Caco-2 (cell line): ENCODE results near the gene ZFHX3. TPM values are rescaled to one million over a fixed set of nuclear protein-coding genes. Genes with fewer than 3 reads are reported as not detected.

Experiments
- BruUV-seq: library from RNA; stranded (reverse); fragments of 400-500 nt; replicated peaks from 2 replicates; lab custom pipeline; 2021; lab: Mats Ljungman, UMichigan
- CTCF ChIA-PET: fragments of 300-600 bp; sonication (Branson Sonifier 250); formaldehyde crosslinking; loops from one replicate; lab custom pipeline; 2022; ENCODE audit warnings: antibody characterized with exemption; lab: Charles Lee
- POLR2A ChIA-PET: fragments of 300-600 bp; sonication (Branson Sonifier 250); formaldehyde crosslinking; loops from one replicate; lab custom pipeline; 2022; ENCODE audit warnings: antibody characterized with exemption; lab: Charles Lee
- DNase-seq, 2 experiments: peaks; one replicate each; pipeline versions ENCODE4 v3.0.0 to v3.0.0-alpha.2; 2020 to 2022
- H3K27me3 ChIP-seq: replicated peaks from 2 replicates; pipeline ENCODE4 v1.6.0; 2011; ENCODE audit warnings: low read length; ENCODE audit not compliant: control insufficient read depth, insufficient read depth
- H3K36me3 ChIP-seq: 2 replicates; pipeline ENCODE4 v1.5.1; 2011; ENCODE audit warnings: low read length; ENCODE audit not compliant: control insufficient read depth, insufficient read depth
- H3K4me1 ChIP-seq: fragments of 250-450 bp; sonication (Bioruptor Pico); 2 replicates; pipeline ENCODE4 v1.5.1; 2020; ENCODE audit warnings: mild to moderate bottlenecking
- H3K4me3 ChIP-seq: 2 replicates; pipeline ENCODE4 v1.5.1; 2011; ENCODE audit warnings: low read depth, mild to moderate bottlenecking, control low read depth, low read length
- H3K9me3 ChIP-seq: fragments of 250-450 bp; sonication (Bioruptor Pico); 2 replicates; pipeline ENCODE4 v1.5.1; 2020; ENCODE audit warnings: mild to moderate bottlenecking, moderate library complexity
- H3K27ac Mint-ChIP-seq: one replicate; pipeline ENCODE4 v1.8.0; 2022; ENCODE audit warnings: mixed read lengths; ENCODE audit not compliant: unreplicated experiment
- H3K27me3 Mint-ChIP-seq: one replicate; pipeline ENCODE4 v1.8.0; 2022; ENCODE audit warnings: mixed read lengths; ENCODE audit not compliant: insufficient read depth, unreplicated experiment
- H3K36me3 Mint-ChIP-seq: one replicate; pipeline ENCODE4 v1.8.0; 2022; ENCODE audit warnings: mild to moderate bottlenecking, mixed read lengths; ENCODE audit not compliant: insufficient read depth, unreplicated experiment
- H3K4me1 Mint-ChIP-seq: one replicate; pipeline ENCODE4 v1.8.0; 2022; ENCODE audit warnings: low read depth, mixed read lengths; ENCODE audit not compliant: unreplicated experiment
- H3K4me3 Mint-ChIP-seq: one replicate; pipeline ENCODE4 v1.8.0; 2022; ENCODE audit warnings: mild to moderate bottlenecking, moderate library complexity, mixed read lengths; ENCODE audit not compliant: unreplicated experiment
- H3K9me3 Mint-ChIP-seq: one replicate; pipeline ENCODE4 v1.8.0; 2022; ENCODE audit warnings: mixed read lengths; ENCODE audit not compliant: unreplicated experiment
- CTCF ChIP-seq, 2 experiments: fragments of 200-600 bp in 1 of 2; IDR thresholded peaks; 1 replicate in 1 of 2; 2 replicates in 1 of 2; pipeline versions ENCODE4 v1.5.1 to v1.8.0; 2011 to 2022; ENCODE audit warnings: antibody characterized with exemption in 1 of 2, control low read depth in 1 of 2, inconsistent platforms in 1 of 2, low read depth in 1 of 2, low read length in 1 of 2, mild to moderate bottlenecking in 1 of 2, moderate library complexity in 1 of 2; ENCODE audit not compliant: insufficient read depth in 1 of 2, severe bottlenecking in 1 of 2, unreplicated experiment in 1 of 2
- intact Hi-C: fragments of 100-400 bp; cut with micrococcal nuclease; formaldehyde crosslinking; loops from one replicate; pipeline ENCODE4 v1.10.0; 2022; ENCODE audit not compliant: unreplicated experiment
- total RNA-seq: library from RNA; stranded (reverse); gene quantifications from 2 replicates; pipeline ENCODE4 v1.2.3, GENCODE V29; 2022

The ZFHX3 gene
- total RNA-seq, 1 experiment from 2014 or later: 39.9 TPM

GRCh38 chr16:73018821-73019456, 29.0 kb downstream of the ZFHX3 start:
- peak overlapping the region; percentile 1 for H3K27ac Mint-ChIP-seq
- H3K9me3 Mint-ChIP-seq: no peaks in the 10 kb centered on the region
- no TSS peak for BruUV-seq
- no peaks in the 10 kb centered on the region for H3K27me3 ChIP-seq
- CTCF ChIA-PET: no interaction called here
- no peaks in the 10 kb centered on the region for H3K27me3 Mint-ChIP-seq
- TF ChIP-seq CTCF (IDR thresholded peaks at IDR 0.05; ENCODE audit: insufficient read depth in 1 of 2, low read depth in 1 of 2, low read length in 1 of 2, severe bottlenecking in 1 of 2, unreplicated experiment in 1 of 2): no peak
- POLR2A ChIA-PET: interaction anchor here (0.7 kb wide), 1 partner anchor 94 kb away, joined by 3 read pairs; no protein-coding TSS in a partner anchor
- H3K4me3 Mint-ChIP-seq: no peak overlapping the region
- H3K36me3 ChIP-seq: no peaks in the 10 kb centered on the region
- intact Hi-C loops: no loop called here
- peaks cover 37% of the 10 kb centered on the region for H3K4me1 Mint-ChIP-seq
- no peak overlapping the region for H3K4me3 ChIP-seq
- H3K9me3 ChIP-seq: no peaks in the 10 kb centered on the region
- DNase-seq: no peak
- peaks cover 45% of the 10 kb centered on the region for H3K4me1 ChIP-seq
- peaks cover 36% of the 10 kb centered on the region for H3K36me3 Mint-ChIP-seq

GRCh38 chr16:73017321-73017720, 30.6 kb downstream of the ZFHX3 start:
- intact Hi-C loops: no loop called here
- Histone ChIP-seq H3K9me3 (no peaks in the 10 kb centered on the region), H3K4me1 (peaks cover 45% of the 10 kb centered on the region), H3K4me3 (no peak overlapping the region), H3K36me3 (no peaks in the 10 kb centered on the region), H3K27me3 (no peaks in the 10 kb centered on the region)
- Mint-ChIP-seq H3K4me1 (peaks cover 37% of the 10 kb centered on the region), H3K27ac (peak overlapping the region; percentile 58), H3K36me3 (peaks cover 36% of the 10 kb centered on the region), H3K27me3 (no peaks in the 10 kb centered on the region), H3K9me3 (no peaks in the 10 kb centered on the region), H3K4me3 (no peak overlapping the region)
- BruUV-seq: no TSS peak
- no peak for TF ChIP-seq CTCF (IDR thresholded peaks at IDR 0.05; ENCODE audit: insufficient read depth in 1 of 2, low read depth in 1 of 2, low read length in 1 of 2, severe bottlenecking in 1 of 2, unreplicated experiment in 1 of 2)
- ChIA-PET POLR2A (no interaction called here), CTCF (no interaction called here)
- DNase-seq: no peak

- Mint-ChIP-seq H3K36me3 (peaks cover 31% of the 10 kb centered on the region), H3K27ac (peak overlapping the region; percentile 7), H3K9me3 (no peaks in the 10 kb centered on the region), H3K4me1 (peaks cover 37% of the 10 kb centered on the region), H3K4me3 (peak overlapping the region; percentile 6), H3K27me3 (no peaks in the 10 kb centered on the region)
- TF ChIP-seq CTCF (IDR thresholded peaks at IDR 0.05; ENCODE audit: insufficient read depth in 1 of 2, low read depth in 1 of 2, low read length in 1 of 2, severe bottlenecking in 1 of 2, unreplicated experiment in 1 of 2): no peak
- no TSS peak for BruUV-seq
- peaks cover 45% of the 10 kb centered on the region for H3K4me1 ChIP-seq
- no peak for DNase-seq
- POLR2A ChIA-PET: no interaction called here
- intact Hi-C loops: loop anchor here (1.0 kb wide), 2 partner anchors 19 to 32 kb away; partner anchors contain the start of gene ZFHX3
- CTCF ChIA-PET: no interaction called here
- no peak overlapping the region for H3K4me3 ChIP-seq
- H3K27me3 ChIP-seq: no peaks in the 10 kb centered on the region
- no peaks in the 10 kb centered on the region for H3K36me3 ChIP-seq
- no peaks in the 10 kb centered on the region for H3K9me3 ChIP-seq
Observed at GRCh38 chr16:73016488-73016830, 31.5 kb downstream of the ZFHX3 start.
